Measurements from ENCODE around the gene SSR4.

SSR4 gene

DNA sequence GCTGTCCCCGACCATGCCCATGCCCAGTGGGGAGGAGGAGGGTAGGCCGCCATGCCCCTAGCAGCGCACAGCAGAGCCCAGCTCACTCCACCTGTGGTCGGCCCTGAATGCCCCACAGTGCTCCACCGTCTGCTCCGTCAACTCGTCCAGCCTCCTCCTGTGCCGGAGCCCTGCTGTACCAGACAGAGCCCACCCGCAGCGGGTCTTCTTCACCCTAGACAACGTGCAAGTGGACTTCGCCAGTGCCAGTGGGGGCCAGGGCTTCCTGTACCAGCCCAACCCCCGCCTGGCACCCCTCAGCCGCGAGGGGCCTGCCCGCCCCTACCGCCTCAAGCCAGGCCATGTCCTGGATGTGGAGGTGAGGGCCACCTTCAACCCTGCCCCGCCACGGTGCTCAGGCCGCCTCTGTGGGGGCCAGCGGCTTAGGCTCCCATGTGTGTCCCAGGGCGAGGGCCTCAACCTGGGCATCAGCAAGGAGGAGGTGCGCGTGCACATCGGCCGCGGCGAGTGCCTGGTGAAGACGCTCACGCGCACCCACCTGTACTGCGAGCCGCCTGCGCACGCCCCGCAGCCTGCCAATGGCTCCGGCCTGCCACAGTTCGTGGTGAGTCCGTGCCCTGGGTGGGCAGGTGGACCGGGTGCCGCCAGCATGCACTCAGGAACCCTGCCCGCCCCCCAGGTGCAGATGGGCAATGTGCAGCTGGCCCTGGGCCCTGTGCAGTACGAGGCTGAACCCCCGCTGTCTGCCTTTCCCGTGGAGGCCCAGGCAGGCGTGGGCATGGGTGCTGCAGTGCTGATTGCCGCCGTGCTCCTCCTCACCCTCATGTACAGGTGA is 20.5 kb upstream of the SSR4 start:
- Histone ChIP-seq H3K79me2 (ENCODE audit: control insufficient read depth, low read length) (no peaks in the 10 kb centered on the region), H3K9me3 (ENCODE audit: control insufficient read depth, insufficient read depth, low read length) (no peaks in the 10 kb centered on the region), H3K9me2 (replicated peaks; ENCODE audit: control insufficient read depth, low read length) (no peaks in the 10 kb centered on the region), H3K27me3 (ENCODE audit: control insufficient read depth, low read length) (no peaks in the 10 kb centered on the region), H3K27ac (ENCODE audit: low read depth, low read length) (no peak overlapping the region), H3K4me3 (ENCODE audit: low read length) (no peak overlapping the region), H4K20me1 (ENCODE audit: control insufficient read depth, insufficient read depth, low read depth, low read length) (no peaks in the 10 kb centered on the region), H3K36me3 (ENCODE audit: control insufficient read depth, low read length) (no peaks in the 10 kb centered on the region), H3K4me2 (ENCODE audit: low read length) (no peak overlapping the region), H3F3A (ENCODE audit: control insufficient read depth, insufficient read depth) (no peaks in the 10 kb centered on the region), H3K4me1 (ENCODE audit: control insufficient read depth, low read length) (no peaks in the 10 kb centered on the region)
- TF ChIP-seq EZH2phosphoT487 (IDR thresholded peaks at IDR 0.05; ENCODE audit: borderline replicate concordance, low read length), result no peak
- TF ChIP-seq, protein P1, sequence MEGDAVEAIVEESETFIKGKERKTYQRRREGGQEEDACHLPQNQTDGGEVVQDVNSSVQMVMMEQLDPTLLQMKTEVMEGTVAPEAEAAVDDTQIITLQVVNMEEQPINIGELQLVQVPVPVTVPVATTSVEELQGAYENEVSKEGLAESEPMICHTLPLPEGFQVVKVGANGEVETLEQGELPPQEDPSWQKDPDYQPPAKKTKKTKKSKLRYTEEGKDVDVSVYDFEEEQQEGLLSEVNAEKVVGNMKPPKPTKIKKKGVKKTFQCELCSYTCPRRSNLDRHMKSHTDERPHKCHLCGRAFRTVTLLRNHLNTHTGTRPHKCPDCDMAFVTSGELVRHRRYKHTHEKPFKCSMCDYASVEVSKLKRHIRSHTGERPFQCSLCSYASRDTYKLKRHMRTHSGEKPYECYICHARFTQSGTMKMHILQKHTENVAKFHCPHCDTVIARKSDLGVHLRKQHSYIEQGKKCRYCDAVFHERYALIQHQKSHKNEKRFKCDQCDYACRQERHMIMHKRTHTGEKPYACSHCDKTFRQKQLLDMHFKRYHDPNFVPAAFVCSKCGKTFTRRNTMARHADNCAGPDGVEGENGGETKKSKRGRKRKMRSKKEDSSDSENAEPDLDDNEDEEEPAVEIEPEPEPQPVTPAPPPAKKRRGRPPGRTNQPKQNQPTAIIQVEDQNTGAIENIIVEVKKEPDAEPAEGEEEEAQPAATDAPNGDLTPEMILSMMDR (IDR thresholded peaks at IDR 0.05; ENCODE audit: low read depth, low read length, poor library complexity, severe bottlenecking), result no peak

DNA sequence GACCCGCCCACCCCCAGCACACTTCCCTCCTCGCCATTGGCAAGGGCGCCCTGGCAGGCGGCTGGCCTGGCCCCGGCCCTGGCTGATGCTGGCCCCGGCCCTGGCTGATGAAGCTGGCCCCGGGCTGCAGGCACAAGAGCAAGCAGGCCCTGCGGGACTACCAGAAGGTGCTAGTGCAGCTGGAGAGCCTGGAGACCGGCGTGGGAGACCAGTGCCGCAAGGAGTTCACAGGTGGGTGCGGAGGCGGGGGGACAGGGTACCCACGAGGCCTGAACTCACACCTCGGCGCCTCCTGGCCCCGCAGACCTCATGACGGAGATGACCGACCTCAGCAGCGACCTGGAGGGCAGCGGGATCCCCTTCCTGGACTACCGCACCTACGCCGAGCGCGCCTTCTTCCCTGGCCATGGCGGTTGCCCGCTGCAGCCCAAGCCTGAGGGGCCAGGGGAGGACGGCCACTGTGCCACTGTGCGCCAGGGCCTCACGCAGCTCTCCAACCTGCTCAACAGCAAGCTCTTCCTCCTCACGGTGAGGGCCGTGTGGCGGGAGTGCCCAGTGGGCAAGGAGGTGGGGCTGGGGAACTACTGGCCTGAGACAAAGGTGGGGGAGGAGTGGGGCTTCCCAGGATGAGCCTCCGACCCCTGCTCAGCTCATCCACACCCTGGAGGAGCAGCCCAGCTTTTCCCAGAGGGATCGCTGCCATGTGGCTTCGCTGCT is 19.7 kb upstream of the SSR4 start:
- H3F3A ChIP-seq (ENCODE audit: control insufficient read depth, insufficient read depth), result no peaks in the 10 kb centered on the region
- H3K79me2 ChIP-seq (ENCODE audit: control insufficient read depth, low read length), result no peaks in the 10 kb centered on the region
- TF ChIP-seq, protein P1 (IDR thresholded peaks at IDR 0.05; ENCODE audit: low read depth, low read length, poor library complexity, severe bottlenecking), result no peak
- TF ChIP-seq EZH2phosphoT487 (IDR thresholded peaks at IDR 0.05; ENCODE audit: borderline replicate concordance, low read length), result no peak
- H3K27me3 ChIP-seq (ENCODE audit: control insufficient read depth, low read length), result no peaks in the 10 kb centered on the region
- H3K4me3 ChIP-seq (ENCODE audit: low read length), result no peak overlapping the region
- H3K4me1 ChIP-seq (ENCODE audit: control insufficient read depth, low read length), result no peaks in the 10 kb centered on the region
- no peaks in the 10 kb centered on the region for H3K9me3 ChIP-seq (ENCODE audit: control insufficient read depth, insufficient read depth, low read length)
- H3K4me2 ChIP-seq (ENCODE audit: low read length), result no peak overlapping the region
- H3K9me2 ChIP-seq (replicated peaks; ENCODE audit: control insufficient read depth, low read length), result no peaks in the 10 kb centered on the region
- H3K36me3 ChIP-seq (ENCODE audit: control insufficient read depth, low read length), result no peaks in the 10 kb centered on the region
- H3K27ac ChIP-seq (ENCODE audit: low read depth, low read length), result no peak overlapping the region
- H4K20me1 ChIP-seq (ENCODE audit: control insufficient read depth, insufficient read depth, low read depth, low read length), result no peaks in the 10 kb centered on the region

DNA sequence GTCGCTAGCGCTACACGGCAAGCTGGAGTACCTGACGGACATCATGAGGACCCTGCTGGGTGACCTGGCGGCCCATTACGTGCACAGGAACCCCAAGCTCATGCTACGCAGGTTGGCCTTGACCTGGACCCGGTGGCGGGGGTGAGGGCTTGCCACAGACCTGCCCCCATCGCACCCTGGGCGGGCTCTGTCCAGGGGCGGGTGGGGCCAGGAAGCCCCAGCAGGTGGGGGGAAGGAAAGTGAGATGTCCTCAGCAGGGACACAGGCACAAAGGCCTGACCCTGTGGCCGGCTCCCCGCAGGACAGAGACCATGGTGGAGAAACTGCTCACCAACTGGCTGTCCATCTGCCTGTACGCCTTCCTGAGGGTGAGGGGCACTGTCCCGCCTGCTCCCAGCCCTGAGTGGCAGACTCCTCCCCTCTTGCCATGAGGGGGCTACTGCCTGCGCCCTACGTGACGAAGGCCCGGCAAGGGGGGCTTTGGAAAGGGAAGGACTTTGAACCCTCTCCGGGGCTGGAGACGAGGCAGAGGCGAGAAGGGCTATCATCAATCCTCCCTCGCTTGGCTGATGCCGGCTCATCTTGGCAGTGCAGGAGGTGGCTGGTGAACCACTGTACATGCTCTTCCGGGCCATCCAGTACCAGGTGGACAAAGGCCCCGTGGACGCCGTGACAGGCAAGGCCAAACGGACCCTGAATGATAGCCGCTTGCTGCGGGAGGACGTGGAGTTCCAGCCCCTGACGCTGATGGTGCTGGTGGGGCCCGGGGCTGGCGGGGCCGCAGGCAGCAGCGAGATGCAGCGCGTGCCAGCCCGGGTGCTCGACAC is 19.0 kb upstream of the SSR4 start:
- no peaks in the 10 kb centered on the region for H4K20me1 ChIP-seq (ENCODE audit: control insufficient read depth, insufficient read depth, low read depth, low read length)
- H3K79me2 ChIP-seq (ENCODE audit: control insufficient read depth, low read length), result no peaks in the 10 kb centered on the region
- H3K9me2 ChIP-seq (replicated peaks; ENCODE audit: control insufficient read depth, low read length), result no peaks in the 10 kb centered on the region
- no peak overlapping the region for H3K4me2 ChIP-seq (ENCODE audit: low read length)
- no peaks in the 10 kb centered on the region for H3K9me3 ChIP-seq (ENCODE audit: control insufficient read depth, insufficient read depth, low read length)
- TF ChIP-seq EZH2phosphoT487 (IDR thresholded peaks at IDR 0.05; ENCODE audit: borderline replicate concordance, low read length), result no peak
- TF ChIP-seq, protein P1 (IDR thresholded peaks at IDR 0.05; ENCODE audit: low read depth, low read length, poor library complexity, severe bottlenecking), result no peak
- no peaks in the 10 kb centered on the region for H3K27me3 ChIP-seq (ENCODE audit: control insufficient read depth, low read length)
- H3K36me3 ChIP-seq (ENCODE audit: control insufficient read depth, low read length), result no peaks in the 10 kb centered on the region
- no peak overlapping the region for H3K27ac ChIP-seq (ENCODE audit: low read depth, low read length)
- H3K4me3 ChIP-seq (ENCODE audit: low read length), result no peak overlapping the region
- no peaks in the 10 kb centered on the region for H3F3A ChIP-seq (ENCODE audit: control insufficient read depth, insufficient read depth)
- no peaks in the 10 kb centered on the region for H3K4me1 ChIP-seq (ENCODE audit: control insufficient read depth, low read length)

Measured in DOHH2 (cell line).